Lower leg skin (tissue), 4 donors: ENCODE results near the gene ATOSA. TPM values are rescaled to one million over a fixed set of nuclear protein-coding genes. Genes with fewer than 3 reads are reported as not detected.

Experiments used
- DNase-seq, 2 donors: peaks; one replicate each; pipeline ENCODE4 v3.0.0-alpha.2; 2019; ENCODE audit warnings: low spot score in 2 of 2
- H3K4me3 ChIP-seq: fragments of 200-600 bp; sonication (generic); 2 replicates; pipeline ENCODE4 v1.5.1; 2017; ENCODE audit warnings: mild to moderate bottlenecking, low read depth; ENCODE audit not compliant: poor library complexity, severe bottlenecking
- POLR2A ChIP-seq, 2 donors: fragments of 450-650 bp; IDR thresholded peaks; one replicate each; pipeline ENCODE4 v1.6.1; 2016 to 2017; ENCODE audit warnings: antibody characterized with exemption in 2 of 2, mild to moderate bottlenecking in 1 of 2, moderate library complexity in 1 of 2
- WGBS, 2 donors: methylation state at CpG; one replicate each; pipeline ENCODE4 v1.1.5; 2018; 5-methylcytosine and 5-hydroxymethylcytosine counted together
- intact Hi-C: fragments of 100-400 bp; cut with DNase I; formaldehyde crosslinking; loops from one replicate; pipeline ENCODE4 v1.15.0; 2023; ENCODE audit warnings: low total_unique reads
- total RNA-seq, 4 donors: library from RNA; depleted of rRNA; stranded (reverse); fragments of >200 nt; gene quantifications; one replicate each; pipeline ENCODE4 v1.1.0, GENCODE V29; 2016
- TF ChIP-seq, protein P1 (sequence below), 3 donors: fragments of 450-650 bp; IDR thresholded peaks; one replicate each; pipeline ENCODE4 v1.5.1; 2016; ENCODE audit warnings: antibody characterized with exemption in 3 of 3, mild to moderate bottlenecking in 3 of 3, moderate library complexity in 2 of 3

The ATOSA gene
- total RNA-seq, 4 donors from 2014 or later: 42.6 to 57.7 (median 50.3) TPM

- intact Hi-C loops: no loop called here
- H3K4me3 ChIP-seq: no peak overlapping the region
Measured at GRCh38 chr15:52651114-52651513, 28.1 kb downstream of the ATOSA start.

DNA sequence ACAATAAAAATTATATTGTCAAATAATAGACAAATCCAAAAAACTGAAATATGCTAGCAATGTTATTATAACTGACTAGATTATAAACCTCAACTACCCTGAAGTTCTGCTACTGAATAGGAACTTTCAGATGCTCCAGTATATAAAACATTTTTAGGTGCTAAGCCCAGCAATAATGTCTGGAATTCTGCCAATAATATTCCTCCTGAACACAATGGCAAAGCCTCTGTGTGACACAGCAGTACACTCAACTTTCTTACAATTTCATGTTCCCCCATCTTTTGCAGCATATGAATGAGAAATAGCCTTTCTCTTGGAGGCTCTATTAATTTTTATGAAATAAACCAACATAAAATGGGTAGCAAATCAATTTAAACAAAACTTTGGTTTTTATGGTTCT lies 29.5 kb downstream of the ATOSA start:
- DNase-seq: no peak
- H3K4me3 ChIP-seq: no peak overlapping the region
- intact Hi-C loops: no loop called here
- no peak for TF ChIP-seq POLR2A (IDR thresholded peaks at IDR 0.05)
- TF ChIP-seq, protein P1, sequence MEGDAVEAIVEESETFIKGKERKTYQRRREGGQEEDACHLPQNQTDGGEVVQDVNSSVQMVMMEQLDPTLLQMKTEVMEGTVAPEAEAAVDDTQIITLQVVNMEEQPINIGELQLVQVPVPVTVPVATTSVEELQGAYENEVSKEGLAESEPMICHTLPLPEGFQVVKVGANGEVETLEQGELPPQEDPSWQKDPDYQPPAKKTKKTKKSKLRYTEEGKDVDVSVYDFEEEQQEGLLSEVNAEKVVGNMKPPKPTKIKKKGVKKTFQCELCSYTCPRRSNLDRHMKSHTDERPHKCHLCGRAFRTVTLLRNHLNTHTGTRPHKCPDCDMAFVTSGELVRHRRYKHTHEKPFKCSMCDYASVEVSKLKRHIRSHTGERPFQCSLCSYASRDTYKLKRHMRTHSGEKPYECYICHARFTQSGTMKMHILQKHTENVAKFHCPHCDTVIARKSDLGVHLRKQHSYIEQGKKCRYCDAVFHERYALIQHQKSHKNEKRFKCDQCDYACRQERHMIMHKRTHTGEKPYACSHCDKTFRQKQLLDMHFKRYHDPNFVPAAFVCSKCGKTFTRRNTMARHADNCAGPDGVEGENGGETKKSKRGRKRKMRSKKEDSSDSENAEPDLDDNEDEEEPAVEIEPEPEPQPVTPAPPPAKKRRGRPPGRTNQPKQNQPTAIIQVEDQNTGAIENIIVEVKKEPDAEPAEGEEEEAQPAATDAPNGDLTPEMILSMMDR (IDR thresholded peaks at IDR 0.05): no peak

More at GRCh38 chr15:52651114-52651513, 28.1 kb downstream of the ATOSA start:
- DNase-seq: no peak
- WGBS, 2 donors: 95 to 96% methylated on average over 1 of the region's 1 CpG
- TF ChIP-seq, protein P1 (IDR thresholded peaks at IDR 0.05): no peak
- no peak for TF ChIP-seq POLR2A (IDR thresholded peaks at IDR 0.05)

GRCh38 chr15:52645916-52646315 lies 33.3 kb downstream of the ATOSA start:
- H3K4me3 ChIP-seq: no peak overlapping the region
- no peak for DNase-seq
- TF ChIP-seq, protein P1 (IDR thresholded peaks at IDR 0.05): no peak
- no peak for TF ChIP-seq POLR2A (IDR thresholded peaks at IDR 0.05)
- intact Hi-C loops: no loop called here
- 96 to 99% methylated on average over 2 of the region's 2 CpGs for WGBS, 2 donors

DNA sequence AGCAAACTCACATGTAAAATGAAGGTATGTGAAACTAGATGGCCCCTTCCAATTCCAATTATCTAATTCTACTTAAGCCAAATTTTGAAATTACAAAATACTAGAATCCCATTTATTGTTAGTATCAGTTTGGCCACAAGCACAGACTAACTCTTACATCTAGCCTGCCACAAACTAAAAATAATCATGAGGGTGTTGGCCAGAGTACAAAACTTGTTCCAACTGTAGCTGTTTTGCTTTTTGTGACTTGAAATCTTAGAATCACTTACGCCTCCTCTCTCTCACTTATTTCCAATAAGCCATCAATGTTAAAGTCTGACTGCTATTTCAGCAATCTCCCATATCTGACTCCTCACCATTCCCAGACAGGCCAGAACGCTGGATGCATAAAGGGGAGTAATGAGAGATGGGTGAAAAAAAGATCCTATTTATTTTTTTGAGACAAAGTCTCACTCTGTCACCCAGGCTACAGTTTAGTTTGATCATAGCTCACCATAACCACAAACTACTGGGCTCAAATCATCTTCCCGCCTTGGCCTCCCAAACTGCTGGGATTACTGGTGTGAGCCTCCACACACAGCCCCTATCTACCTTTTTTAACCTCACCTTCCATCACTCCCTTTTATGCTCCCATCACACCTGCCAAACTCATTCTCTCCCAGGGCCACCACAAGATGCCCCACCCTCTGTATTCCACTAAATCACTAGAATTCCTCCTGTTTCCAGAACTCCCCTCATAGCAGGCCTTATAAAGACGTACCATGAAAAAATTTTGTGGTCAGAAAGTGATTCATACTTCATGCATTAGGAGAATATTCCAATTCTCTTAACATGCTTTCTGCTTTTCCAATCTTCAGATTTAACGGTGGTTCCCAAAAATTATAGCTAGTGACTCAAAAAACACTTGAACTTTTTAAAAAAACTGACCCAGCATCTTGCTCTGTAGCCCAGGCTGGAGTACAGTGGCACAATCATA lies 36.5 kb downstream of the ATOSA start:
- TF ChIP-seq, protein P1 (IDR thresholded peaks at IDR 0.05): no peak
- TF ChIP-seq POLR2A (IDR thresholded peaks at IDR 0.05): no peak
- intact Hi-C loops: no loop called here
- H3K4me3 ChIP-seq: no peak overlapping the region
- WGBS, 2 donors: 69% methylated on average over 5 of the region's 5 CpGs
- DNase-seq: no peak

GRCh38 chr15:52636459-52636858 lies 42.7 kb downstream of the ATOSA start:
- 80 to 93% methylated on average over 2 of the region's 2 CpGs for WGBS, 2 donors
- no peak for DNase-seq
- intact Hi-C loops: no loop called here
- TF ChIP-seq, protein P1 (IDR thresholded peaks at IDR 0.05): no peak
- no peak for TF ChIP-seq POLR2A (IDR thresholded peaks at IDR 0.05)
- H3K4me3 ChIP-seq: no peak overlapping the region
